OCI-LY3 (cell line): ENCODE data around the gene SUZ12.
"Not testable (repeated sequence)": the region's sequence is repeated elsewhere in the genome, so short reads cannot be mapped to it uniquely, and the experiment has no call there.

ENCODE experiments used
- CTCF ChIP-seq: fragments of 200-600, 300-600 bp; sonication (generic); IDR thresholded peaks from 2 replicates; pipeline ENCODE4 v1.5.1; 2014; ENCODE audit warnings: antibody characterized with exemption, low read length, low read depth
- EZH2phosphoT487 ChIP-seq: fragments of 200-600 bp; shearing (Covaris generic); IDR thresholded peaks from 2 replicates; pipeline ENCODE4 v1.6.1; 2018; ENCODE audit warnings: antibody characterized with exemption, mixed run types, low read depth

- TF ChIP-seq CTCF, EZH2phosphoT487: not testable (repeated sequence)
These were observed 37.7 kb downstream of the SUZ12 start for GRCh38 chr17:31974269-31975071.
